Nephron (organoid): ENCODE data around the gene ZNF276.
"Not testable (repeated sequence)": the region's sequence is repeated elsewhere in the genome, so short reads cannot be mapped to it uniquely, and the experiment has no call there.

ENCODE experiments used
- H3K27ac Mint-ChIP-seq, 3 experiments: 2 replicates each; pipeline ENCODE4 v1.8.0; 2020; ENCODE audit warnings: mixed read lengths in 3 of 3, mild to moderate bottlenecking in 2 of 3, moderate library complexity in 1 of 3
- H3K27me3 Mint-ChIP-seq: 2 replicates; pipeline ENCODE4 v1.8.0; 2021; ENCODE audit warnings: low read depth, mild to moderate bottlenecking, moderate library complexity, mixed read lengths
- H3K36me3 Mint-ChIP-seq: 2 replicates; pipeline ENCODE4 v1.8.0; 2020; ENCODE audit warnings: low read depth, mixed read lengths
- H3K4me1 Mint-ChIP-seq: 2 replicates; pipeline ENCODE4 v1.8.0; 2020; ENCODE audit warnings: mixed read lengths
- H3K4me3 Mint-ChIP-seq, 3 experiments: 2 replicates each; pipeline ENCODE4 v1.8.0; 2020; ENCODE audit warnings: mild to moderate bottlenecking in 3 of 3, mixed read lengths in 3 of 3, moderate library complexity in 2 of 3
- H3K9me3 Mint-ChIP-seq: 2 replicates; pipeline ENCODE4 v1.8.0; 2020; ENCODE audit warnings: mixed read lengths
- CTCF ChIP-seq, 3 experiments: fragments of 200-600 bp; sonication (generic); IDR thresholded peaks; one replicate each; pipeline ENCODE4 v1.5.0; 2021; ENCODE audit warnings: antibody characterized with exemption in 3 of 3; ENCODE audit not compliant: unreplicated experiment in 3 of 3

The ZNF276 gene

GRCh38 chr16:89696670-89697128 is 24.6 kb upstream of the ZNF276 start:
- H3K9me3 Mint-ChIP-seq: no peaks in the 10 kb centered on the region
- no peaks in the 10 kb centered on the region for H3K4me1 Mint-ChIP-seq
- H3K36me3 Mint-ChIP-seq: peaks cover 12% of the 10 kb centered on the region
- TF ChIP-seq CTCF (IDR thresholded peaks at IDR 0.05; ENCODE audit: unreplicated experiment in 3 of 3): no peak
- no peaks in the 10 kb centered on the region for H3K27me3 Mint-ChIP-seq
- H3K4me3 Mint-ChIP-seq: no peak overlapping the region
- no peak overlapping the region for H3K27ac Mint-ChIP-seq

GRCh38 chr16:89697161-89697615 is 24.1 kb upstream of the ZNF276 start:
- Mint-ChIP-seq H3K36me3 (peaks cover 11% of the 10 kb centered on the region), H3K27me3 (no peaks in the 10 kb centered on the region), H3K4me1 (no peaks in the 10 kb centered on the region), H3K9me3 (no peaks in the 10 kb centered on the region), H3K27ac (no peak overlapping the region), H3K4me3 (no peak overlapping the region)
- no peak for TF ChIP-seq CTCF (IDR thresholded peaks at IDR 0.05; ENCODE audit: unreplicated experiment in 3 of 3)

GRCh38 chr16:89697616-89698331 is 23.6 kb upstream of the ZNF276 start:
- H3K4me1 Mint-ChIP-seq: no peaks in the 10 kb centered on the region
- no peak for TF ChIP-seq CTCF (IDR thresholded peaks at IDR 0.05; ENCODE audit: unreplicated experiment in 3 of 3)
- H3K27ac Mint-ChIP-seq: no peak overlapping the region
- no peak overlapping the region for H3K4me3 Mint-ChIP-seq
- no peaks in the 10 kb centered on the region for H3K9me3 Mint-ChIP-seq
- no peaks in the 10 kb centered on the region for H3K27me3 Mint-ChIP-seq
- H3K36me3 Mint-ChIP-seq: peaks cover 11% of the 10 kb centered on the region

- not testable (repeated sequence) for H3K27ac Mint-ChIP-seq, H3K36me3 Mint-ChIP-seq, H3K4me3 Mint-ChIP-seq, H3K4me1 Mint-ChIP-seq, H3K27me3 Mint-ChIP-seq, H3K9me3 Mint-ChIP-seq
Observed at GRCh38 chr16:89698717-89699116, 22.6 kb upstream of the ZNF276 start.

GRCh38 chr16:89699629-89700099 is 21.7 kb upstream of the ZNF276 start:
- Mint-ChIP-seq H3K4me3 (peak overlapping the region; percentile 68 to 78 (median 76)), H3K27ac (peak overlapping the region in 1 of 3 experiments; percentile 52)
- not testable (repeated sequence) for H3K9me3 Mint-ChIP-seq, H3K36me3 Mint-ChIP-seq, H3K27me3 Mint-ChIP-seq, H3K4me1 Mint-ChIP-seq

- peak overlapping the region; percentile 68 to 78 (median 76) for H3K4me3 Mint-ChIP-seq
- peak; percentile 69 to 77 (median 70) for TF ChIP-seq CTCF (IDR thresholded peaks at IDR 0.05; ENCODE audit: unreplicated experiment in 3 of 3)
- H3K27me3 Mint-ChIP-seq: peaks cover 9% of the 10 kb centered on the region
- H3K4me1 Mint-ChIP-seq: no peaks in the 10 kb centered on the region
- H3K9me3 Mint-ChIP-seq: no peaks in the 10 kb centered on the region
- peaks cover 3% of the 10 kb centered on the region for H3K36me3 Mint-ChIP-seq
- H3K27ac Mint-ChIP-seq: peak overlapping the region in 1 of 3 experiments; percentile 52
Observed at GRCh38 chr16:89700100-89700648, 21.2 kb upstream of the ZNF276 start.
